T-helper 1 cell (primary cell): Measurements from ENCODE around the gene PRMT9.

Experiments used
- DNase-seq, 5 donors: peaks; one replicate each; pipeline ENCODE4 v3.0.0-alpha.2; 2012 to 2020

The PRMT9 gene

DNA sequence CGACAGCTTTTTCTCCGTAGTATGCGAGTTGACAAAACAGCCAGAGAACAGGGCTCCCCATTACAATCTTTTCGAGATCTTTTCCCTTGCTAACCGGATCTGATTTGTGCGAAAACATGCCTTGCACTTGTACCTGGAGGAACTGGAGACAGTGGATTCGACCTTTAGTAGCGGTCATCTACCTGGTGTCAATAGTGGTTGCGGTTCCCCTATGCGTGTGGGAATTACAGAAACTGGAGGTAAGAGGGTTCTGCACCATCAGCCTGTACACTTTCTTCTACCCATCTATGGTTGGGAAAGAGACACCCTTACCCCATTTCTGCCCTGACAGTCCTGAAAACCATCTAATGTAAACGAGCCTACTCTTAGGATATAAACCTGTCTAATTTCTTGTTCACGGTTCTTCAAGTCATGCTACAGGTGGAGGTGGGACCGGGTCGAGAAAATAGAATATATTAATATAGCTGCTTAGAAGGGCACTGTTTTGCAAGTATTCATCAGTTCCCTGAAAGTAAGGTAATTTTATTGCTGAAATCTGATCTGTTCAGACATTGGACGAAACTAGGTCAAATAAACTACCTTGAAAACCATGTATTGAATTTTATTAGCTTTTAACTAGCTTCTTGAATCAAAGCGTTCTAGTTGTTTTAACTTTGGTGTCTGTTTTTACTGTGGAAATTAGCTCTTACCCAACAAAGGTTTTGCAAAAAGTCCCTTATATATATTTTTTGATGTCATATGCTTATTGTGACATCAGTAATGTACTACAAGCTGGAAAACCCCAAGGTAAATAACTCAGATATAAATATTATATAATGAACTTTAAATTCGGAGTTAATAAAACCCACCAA is 65.9 kb downstream of the PRMT9 start:
- no peak for DNase-seq

DNA sequence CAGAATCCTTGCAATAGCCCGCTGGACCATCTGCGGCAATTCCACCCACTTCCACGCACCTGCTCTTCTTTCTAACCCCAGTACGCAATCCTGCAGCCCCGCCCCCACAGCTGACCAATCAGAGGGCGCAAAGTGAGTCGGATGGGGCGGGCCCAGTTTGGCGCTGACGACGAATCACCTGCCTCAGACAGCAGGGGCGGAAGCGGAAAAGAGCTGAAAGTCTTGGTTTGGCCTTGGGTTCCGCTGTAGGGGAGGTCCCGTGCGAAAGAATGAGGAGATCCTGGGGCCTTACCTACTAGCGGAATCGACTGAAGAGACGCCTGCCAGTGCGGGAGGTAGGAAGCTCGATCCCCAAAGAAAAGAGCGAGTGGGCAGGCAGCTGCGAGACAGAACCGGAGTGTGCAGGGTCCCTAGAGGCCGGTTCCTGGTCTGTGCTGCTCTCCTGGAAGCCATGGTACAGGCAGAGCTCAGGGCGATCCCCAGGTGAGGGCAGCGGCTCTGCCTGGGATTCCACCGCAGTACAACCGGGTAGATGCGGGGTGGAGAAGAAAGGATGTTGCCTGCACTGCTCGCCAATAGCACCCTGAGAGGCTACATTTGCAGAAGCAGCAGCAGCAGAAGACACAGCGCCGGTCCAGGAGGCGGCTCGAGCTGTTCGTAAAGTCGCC is 66.7 kb downstream of the PRMT9 start, which contains the start of gene TMEM184C:
TSS of gene TMEM184C (plus strand) at position 225 of the 668 bp plus-strand sequence. CDS start 560 bp downstream, outside the sequence.
- peak; percentile 92 to 98 (median 96) for DNase-seq

DNA sequence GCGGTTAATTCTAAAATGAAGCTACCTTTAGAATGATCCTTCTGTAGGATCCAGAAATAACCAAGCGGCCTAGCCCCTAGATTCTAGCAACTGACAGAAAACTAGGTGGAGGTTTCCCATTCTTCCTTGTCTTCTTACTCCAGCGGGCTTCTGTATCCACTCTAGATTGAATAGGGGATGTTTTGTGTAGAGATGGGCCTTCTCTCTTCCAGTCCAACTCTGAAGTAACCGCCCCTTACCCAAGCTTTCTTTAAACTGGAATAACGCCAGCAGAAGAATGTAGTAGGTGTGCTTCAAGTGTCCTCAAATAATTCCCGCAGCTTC is 67.2 kb downstream of the PRMT9 start:
- DNase-seq: no peak

DNA sequence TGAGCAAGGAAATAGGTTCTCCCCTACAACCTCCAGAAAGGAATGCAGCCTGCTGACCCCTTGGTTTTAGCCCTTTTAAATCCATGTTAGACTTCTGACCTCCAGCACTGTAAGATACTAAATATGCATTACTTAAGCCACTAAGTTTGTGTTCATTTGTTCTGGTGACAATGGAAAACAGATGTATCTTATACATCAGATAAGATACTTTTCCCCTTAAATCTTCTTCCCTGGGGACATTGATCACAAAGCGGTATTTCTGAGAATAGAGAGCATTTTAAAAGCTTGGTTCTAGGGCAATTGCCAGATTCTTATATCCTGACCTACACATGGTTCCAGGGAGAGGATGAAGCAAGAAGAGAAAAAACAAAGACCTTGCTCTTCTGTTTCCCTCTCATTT is 73.3 kb downstream of the PRMT9 start:
- no peak for DNase-seq

DNA sequence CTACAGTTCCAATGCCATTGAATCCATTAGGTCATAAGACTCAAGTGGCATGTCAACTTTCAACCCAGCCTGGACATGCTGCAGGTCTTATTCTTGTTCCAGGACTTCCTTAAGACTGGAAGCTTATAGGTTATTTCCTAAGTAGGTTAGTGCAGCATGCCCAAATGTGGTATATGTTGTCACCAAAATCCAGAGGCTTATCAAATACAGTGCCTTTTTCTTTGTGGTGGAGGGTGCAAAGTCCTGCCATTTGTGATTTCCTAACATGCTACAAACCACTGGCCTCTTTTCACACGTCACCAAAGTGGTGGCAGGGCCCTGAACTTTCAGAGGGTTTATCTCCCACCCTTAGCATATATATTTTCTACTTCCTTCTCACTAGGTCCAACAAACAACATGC is 76.5 kb downstream of the PRMT9 start:
- no peak for DNase-seq

DNA sequence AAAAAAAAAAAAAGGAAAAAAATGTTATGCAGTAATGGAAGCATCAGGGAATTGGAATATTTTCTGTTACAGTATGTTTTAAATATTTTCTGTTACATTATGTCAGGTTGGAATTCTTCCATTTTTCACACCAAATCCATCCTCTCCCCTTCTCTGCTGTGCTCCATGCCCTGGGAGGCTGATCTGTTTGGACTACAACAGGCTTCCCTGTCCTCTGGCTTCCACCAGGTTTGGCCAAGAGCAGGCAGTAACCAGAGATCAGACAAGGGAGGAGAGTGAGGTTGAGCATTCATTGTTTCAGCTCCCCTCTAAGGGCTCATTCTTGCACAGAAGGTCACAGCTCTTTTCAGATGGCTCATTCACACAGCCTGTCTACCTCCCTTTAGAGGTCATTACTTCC is 78.5 kb downstream of the PRMT9 start:
- no peak for DNase-seq

DNA sequence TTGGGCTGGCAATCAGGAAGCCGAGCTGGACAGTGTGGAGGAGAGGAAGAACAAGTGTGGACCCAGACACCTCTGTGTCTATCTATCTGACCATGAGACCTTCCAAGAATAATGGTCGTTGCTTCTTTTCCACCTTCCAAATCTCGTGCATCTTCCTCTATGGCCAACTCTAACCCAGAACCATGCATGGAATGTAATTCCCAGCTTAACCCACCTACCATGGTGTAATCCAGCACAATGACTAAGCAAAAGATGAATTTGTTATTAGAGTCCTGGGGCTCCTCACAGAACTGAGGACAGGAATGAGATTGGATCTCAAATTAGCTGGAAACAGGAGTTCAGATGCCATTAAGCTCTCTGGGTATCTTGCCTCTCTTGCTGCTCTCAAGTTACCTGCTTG is 84.2 kb downstream of the PRMT9 start:
- no peak for DNase-seq

DNA sequence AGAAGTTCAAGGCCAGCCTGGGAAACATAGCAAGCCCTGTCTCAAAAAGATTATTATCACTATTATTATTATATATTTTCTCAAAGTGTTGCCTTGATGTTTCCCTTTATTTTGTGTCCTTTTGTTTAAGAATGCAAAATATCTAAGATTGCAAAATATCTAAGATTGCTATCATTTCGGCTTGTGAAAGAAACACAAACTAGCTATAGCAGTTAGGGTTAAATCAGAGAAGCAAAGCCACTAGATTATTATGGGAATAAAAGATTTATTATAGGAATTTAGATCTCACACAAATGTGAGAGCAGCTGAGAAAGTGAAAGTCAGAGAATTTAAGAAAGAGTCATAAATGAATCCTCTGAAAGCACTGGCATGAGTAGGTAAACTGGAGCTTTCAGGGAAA is 84.8 kb downstream of the PRMT9 start:
- DNase-seq: no peak

DNA sequence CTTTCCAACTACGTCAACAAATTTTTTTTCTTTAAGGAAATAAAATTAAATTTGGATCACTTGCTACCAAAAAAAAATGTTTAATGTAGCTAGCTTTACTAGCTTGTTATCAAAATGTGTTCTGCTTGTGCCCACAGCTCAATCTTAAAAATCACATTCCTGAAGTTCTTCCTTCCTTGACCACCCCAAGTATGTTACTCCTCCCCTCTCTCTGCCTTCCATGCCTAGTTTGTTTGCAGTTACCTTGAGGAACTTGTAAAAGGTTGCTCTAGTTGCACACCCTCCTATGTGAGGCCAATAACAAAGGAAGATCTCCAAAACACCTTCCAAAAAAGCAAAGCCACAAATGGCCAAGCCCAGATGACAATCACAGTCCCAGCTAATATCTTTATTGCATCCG is 86.4 kb downstream of the PRMT9 start:
- DNase-seq: no peak

DNA sequence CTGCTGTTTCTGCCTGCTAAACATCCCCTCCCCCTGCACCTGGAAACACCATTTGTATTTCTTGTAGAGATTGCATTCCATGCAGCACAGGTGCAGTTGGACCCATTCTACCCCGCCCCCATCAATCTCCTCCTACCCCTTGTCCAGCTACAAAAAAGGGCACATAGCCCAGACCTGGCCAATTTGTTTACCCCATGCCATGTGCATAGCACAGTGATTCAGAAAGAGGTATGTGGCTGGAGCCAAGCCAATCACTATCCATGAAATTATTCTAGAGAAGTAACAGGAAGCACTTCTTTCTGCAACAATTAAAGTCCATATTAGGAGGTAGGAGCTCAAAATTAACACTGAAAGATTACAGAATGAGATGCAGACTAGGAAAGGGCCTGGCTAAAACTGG is 87.0 kb downstream of the PRMT9 start:
- DNase-seq: no peak

DNA sequence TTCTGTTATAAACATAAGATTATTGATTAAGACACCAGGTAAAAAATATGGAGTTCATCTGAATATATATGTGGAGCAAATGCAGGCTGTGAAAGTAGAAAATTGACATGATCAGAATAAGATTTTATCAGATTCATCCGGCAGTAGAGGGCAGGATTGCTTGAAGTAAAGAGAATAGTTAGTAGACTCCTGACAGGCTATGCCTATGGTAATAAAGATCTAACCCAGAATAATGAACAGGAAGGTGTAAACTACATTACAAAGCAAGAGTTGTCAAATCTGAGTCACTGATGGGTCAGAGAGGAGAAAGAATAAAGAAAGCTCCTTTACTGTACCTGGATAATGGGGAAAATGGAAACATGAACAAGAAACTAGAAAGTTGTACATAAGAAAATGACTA is 87.6 kb downstream of the PRMT9 start:
- DNase-seq: no peak

DNA sequence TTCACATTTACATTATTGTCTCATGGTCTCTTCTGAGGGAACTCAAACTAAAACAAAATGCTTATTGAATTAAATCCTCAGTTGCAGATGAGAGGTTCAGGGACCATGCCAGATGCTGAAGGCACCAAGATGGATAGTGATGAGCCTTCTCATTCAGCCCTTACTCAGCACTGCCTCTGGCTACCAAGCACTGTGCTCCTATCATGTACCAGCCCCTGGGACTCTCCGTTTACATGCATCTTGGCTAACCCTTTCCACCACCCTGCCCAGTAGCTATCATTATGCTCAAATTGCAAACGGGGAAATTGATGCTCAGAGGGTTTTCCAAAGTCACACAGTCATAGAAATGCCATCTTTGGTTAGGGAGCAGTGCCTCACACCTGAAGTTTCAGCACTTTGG is 89.4 kb downstream of the PRMT9 start:
- no peak for DNase-seq

DNA sequence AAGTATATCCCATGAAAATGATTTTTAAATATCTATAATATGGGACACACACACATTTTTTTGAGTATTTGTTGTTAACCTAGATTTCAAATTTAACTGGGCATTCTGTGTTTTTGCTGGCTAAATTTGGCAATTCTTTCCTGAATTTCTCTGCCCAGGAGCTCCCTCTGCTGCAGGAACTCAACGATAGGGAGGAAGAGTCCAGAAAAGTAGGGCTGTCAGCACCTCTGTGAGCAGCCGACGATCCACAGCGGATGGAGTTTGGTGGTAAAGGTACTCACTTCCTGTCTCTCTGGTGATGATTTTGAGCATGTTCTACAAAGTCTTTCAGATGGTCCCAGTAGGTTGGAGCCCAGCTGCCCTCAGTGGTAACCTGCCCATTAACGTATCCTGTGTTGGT is 89.9 kb downstream of the PRMT9 start:
- no peak for DNase-seq

DNA sequence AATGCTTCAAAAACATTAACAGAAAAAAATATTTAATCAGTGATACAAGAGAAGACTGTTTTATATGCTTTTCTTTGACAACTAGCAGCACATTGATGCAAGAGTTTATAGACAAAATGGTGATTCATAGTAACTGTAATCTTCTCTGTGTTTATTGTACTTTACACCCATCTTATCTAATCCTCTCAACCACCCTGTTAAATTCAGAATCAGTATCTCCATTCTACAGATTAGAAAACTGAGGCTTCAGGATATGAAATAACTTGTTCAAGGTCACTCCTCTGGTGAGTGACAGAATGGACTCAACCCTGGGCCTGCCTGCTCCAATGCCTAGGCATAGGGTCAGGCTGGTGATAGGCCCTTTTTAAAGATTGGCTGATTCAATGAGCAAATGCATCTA is 92.9 kb downstream of the PRMT9 start:
- DNase-seq: no peak

DNA sequence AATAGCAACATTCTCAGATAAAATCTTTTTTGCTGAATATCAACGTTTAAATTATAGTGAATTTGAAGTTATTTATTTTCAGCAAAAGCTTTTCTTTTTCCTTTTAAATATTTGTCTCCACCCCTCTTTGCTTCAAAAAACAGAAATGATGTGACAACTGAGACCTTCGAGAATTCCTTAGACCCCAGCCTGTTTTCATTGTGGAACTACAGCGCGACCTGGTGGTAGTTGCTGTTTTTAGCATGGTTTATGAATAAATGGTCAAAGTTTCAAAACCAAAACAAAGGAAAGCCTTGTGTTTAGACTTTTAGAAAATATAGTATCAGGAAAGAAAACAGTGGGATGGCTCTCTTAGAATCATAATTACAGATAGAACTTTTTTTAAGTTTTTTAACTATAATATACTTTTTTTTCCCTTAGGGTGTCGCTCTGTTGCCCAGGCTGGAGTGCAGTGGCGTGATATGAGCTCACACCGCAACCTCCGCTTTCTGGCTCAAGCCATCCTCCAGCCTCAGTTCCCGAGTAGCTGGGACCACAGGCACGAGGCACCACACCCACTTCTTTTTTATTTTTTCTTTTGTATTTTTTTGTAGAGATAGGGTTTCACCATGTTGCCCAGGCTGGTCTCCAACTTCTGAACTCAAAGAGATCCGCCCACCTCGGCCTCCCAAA is 93.6 kb downstream of the PRMT9 start:
- peak in 2 of 5 donors; percentile 10 to 15 for DNase-seq

DNA sequence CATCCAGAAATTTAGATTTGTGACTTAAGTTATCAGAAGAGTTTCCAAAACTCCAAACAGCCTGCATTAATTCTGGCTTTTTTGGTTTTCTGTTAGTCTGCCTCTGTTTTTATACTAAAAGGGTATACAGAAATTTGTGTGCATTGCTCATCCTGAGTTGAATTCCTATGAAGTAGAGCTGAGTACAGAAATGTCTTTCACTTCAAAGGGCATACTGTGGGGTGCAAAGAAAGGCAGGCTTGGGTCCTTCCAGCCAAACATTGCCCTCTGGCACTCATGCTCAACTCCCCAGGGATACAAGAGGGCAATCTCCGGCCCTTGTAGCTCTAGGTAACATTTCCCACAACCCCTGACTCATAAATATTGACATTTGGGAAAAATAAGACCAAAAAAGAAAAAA is 94.4 kb downstream of the PRMT9 start:
- DNase-seq: no peak
